Measurements from ENCODE around the gene EFCAB6. TPM values are rescaled to one million over a fixed set of nuclear protein-coding genes. Genes with fewer than 3 reads are reported as not detected.

Gene EFCAB6
- total and polyA plus RNA-seq, 4 donors = 0.14 to 2.1 (median 0.53) TPM

DNA sequence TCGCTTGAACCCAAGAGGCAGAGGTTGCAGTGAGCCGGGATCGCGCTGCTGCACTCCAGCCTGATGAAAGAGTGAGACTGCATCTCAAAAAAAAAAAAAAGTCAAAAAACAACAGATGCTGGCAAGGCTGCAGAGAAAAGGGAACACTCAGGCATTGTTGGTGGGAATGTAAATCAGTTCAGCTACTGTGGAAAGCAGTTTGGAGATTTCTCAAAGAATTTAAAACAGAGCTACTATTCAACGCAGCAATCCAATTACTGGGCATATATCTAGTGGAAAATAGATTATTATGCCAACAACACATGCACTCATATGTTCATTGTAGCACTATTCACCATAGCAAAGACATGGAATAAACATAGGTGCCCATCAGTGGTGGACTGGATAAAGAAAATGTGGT lies 89.7 kb downstream of the EFCAB6 start:
- no peaks in the 10 kb centered on the region for H3K27me3 ChIP-seq (ENCODE audit: control insufficient read depth in 4 of 4, insufficient read depth in 4 of 4, low read length in 3 of 4)
- no peak overlapping the region for H3K4me3 ChIP-seq (ENCODE audit: low read depth in 1 of 3, low read length in 3 of 3)
- H3K9ac ChIP-seq (ENCODE audit: low read depth in 1 of 2, low read length in 2 of 2) = no peak overlapping the region
- H3K9me3 ChIP-seq (ENCODE audit: control insufficient read depth in 4 of 4, low read length in 3 of 4) = no peaks in the 10 kb centered on the region
- 96% methylated on average over 5 of the region's 5 CpGs for WGBS
- H3K36me3 ChIP-seq (ENCODE audit: control insufficient read depth in 4 of 4, insufficient read depth in 3 of 4, low read depth in 1 of 4, low read length in 3 of 4) = no peaks in the 10 kb centered on the region
- H3K4me1 ChIP-seq (ENCODE audit: control insufficient read depth in 4 of 4, insufficient read depth in 4 of 4, low read length in 3 of 4) = no peaks in the 10 kb centered on the region
- no peak overlapping the region for H3K27ac ChIP-seq (ENCODE audit: low read depth in 1 of 2, low read length in 2 of 2)
- DNase-seq (ENCODE audit: low spot score) = no peak
- TF ChIP-seq HNF4G (IDR thresholded peaks at IDR 0.05) = no peak

DNA sequence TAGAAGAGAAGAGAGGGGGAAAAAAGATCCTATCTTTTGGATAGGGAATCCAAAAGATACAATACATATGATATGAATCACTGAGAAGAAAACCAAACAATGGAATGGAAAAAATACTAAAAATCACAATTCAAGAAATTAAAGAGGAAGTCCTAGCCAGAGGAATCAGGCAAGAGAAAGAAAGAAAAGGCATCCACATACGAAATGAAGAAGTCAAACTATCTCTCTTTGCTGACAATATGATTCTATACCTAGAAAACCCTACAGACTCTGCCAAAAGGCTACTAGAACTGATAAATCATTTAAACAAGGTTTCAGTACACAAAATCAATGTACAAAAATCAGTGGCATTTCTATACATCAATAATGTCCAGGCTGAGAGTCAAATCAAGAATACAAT lies 91.4 kb downstream of the EFCAB6 start:
- peaks cover 0 to 2% (median 0%) of the 10 kb centered on the region in 4 donors for H3K36me3 ChIP-seq (ENCODE audit: control insufficient read depth in 4 of 4, insufficient read depth in 3 of 4, low read depth in 1 of 4, low read length in 3 of 4)
- TF ChIP-seq RAD21 (IDR thresholded peaks at IDR 0.05) = no peak
- no peak for TF ChIP-seq GABPA (IDR thresholded peaks at IDR 0.05 in 1 of 2, conservative IDR thresholded peaks at IDR 0.05 in 1 of 2)
- no peak for TF ChIP-seq HNF4A (conservative IDR thresholded peaks at IDR 0.05)
- TF ChIP-seq JUND (IDR thresholded peaks at IDR 0.05) = no peak
- TF ChIP-seq FOXA1 (IDR thresholded peaks at IDR 0.05) = no peak
- TF ChIP-seq HNF4G (IDR thresholded peaks at IDR 0.05) = no peak
- TF ChIP-seq RXRA (IDR thresholded peaks at IDR 0.05) = no peak
- no peak for TF ChIP-seq ATF3 (IDR thresholded peaks at IDR 0.05)
- TF ChIP-seq TAF1 (conservative IDR thresholded peaks at IDR 0.05) = no peak
- TF ChIP-seq MAX (IDR thresholded peaks at IDR 0.05) = no peak
- no peak for TF ChIP-seq YY1 (IDR thresholded peaks at IDR 0.05)
- TF ChIP-seq FOXA2 (IDR thresholded peaks at IDR 0.05) = no peak
- TF ChIP-seq, protein P1, sequence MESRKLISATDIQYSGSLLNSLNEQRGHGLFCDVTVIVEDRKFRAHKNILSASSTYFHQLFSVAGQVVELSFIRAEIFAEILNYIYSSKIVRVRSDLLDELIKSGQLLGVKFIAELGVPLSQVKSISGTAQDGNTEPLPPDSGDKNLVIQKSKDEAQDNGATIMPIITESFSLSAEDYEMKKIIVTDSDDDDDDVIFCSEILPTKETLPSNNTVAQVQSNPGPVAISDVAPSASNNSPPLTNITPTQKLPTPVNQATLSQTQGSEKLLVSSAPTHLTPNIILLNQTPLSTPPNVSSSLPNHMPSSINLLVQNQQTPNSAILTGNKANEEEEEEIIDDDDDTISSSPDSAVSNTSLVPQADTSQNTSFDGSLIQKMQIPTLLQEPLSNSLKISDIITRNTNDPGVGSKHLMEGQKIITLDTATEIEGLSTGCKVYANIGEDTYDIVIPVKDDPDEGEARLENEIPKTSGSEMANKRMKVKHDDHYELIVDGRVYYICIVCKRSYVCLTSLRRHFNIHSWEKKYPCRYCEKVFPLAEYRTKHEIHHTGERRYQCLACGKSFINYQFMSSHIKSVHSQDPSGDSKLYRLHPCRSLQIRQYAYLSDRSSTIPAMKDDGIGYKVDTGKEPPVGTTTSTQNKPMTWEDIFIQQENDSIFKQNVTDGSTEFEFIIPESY (IDR thresholded peaks at IDR 0.05) = no peak
- TF ChIP-seq SP1 (IDR thresholded peaks at IDR 0.05) = no peak
- TF ChIP-seq CTCF (IDR thresholded peaks at IDR 0.05; ENCODE audit: low read depth, low read length, missing input control) = no peak
- no peak for TF ChIP-seq NR2F2 (IDR thresholded peaks at IDR 0.05)
- no peak for DNase-seq (ENCODE audit: low spot score)
- 29% methylated on average over 1 of the region's 1 CpG for WGBS
- no peaks in the 10 kb centered on the region for H3K4me1 ChIP-seq (ENCODE audit: control insufficient read depth in 4 of 4, insufficient read depth in 4 of 4, low read length in 3 of 4)
- no peak overlapping the region for H3K9ac ChIP-seq (ENCODE audit: low read depth in 1 of 2, low read length in 2 of 2)
- H3K27ac ChIP-seq (ENCODE audit: low read depth in 1 of 2, low read length in 2 of 2) = no peak overlapping the region
- no peaks in the 10 kb centered on the region for H3K9me3 ChIP-seq (ENCODE audit: control insufficient read depth in 4 of 4, low read length in 3 of 4)
- no peaks in the 10 kb centered on the region for H3K27me3 ChIP-seq (ENCODE audit: control insufficient read depth in 4 of 4, insufficient read depth in 4 of 4, low read length in 3 of 4)
- no peak overlapping the region for H3K4me3 ChIP-seq (ENCODE audit: low read depth in 1 of 3, low read length in 3 of 3)

GRCh38 chr22:43714104-43714503 lies 98.0 kb downstream of the EFCAB6 start:
- 95% methylated on average over 2 of the region's 2 CpGs for WGBS
- Histone ChIP-seq H3K4me3 (ENCODE audit: low read depth in 1 of 3, low read length in 3 of 3) (no peak overlapping the region), H3K27ac (ENCODE audit: low read depth in 1 of 2, low read length in 2 of 2) (no peak overlapping the region)
- TF ChIP-seq TAF1 (conservative IDR thresholded peaks at IDR 0.05) = no peak
- TF ChIP-seq HNF4G (IDR thresholded peaks at IDR 0.05) = no peak
- no peak for TF ChIP-seq YY1 (IDR thresholded peaks at IDR 0.05)
- no peak for TF ChIP-seq RXRA (IDR thresholded peaks at IDR 0.05)
- TF ChIP-seq, protein P1 (IDR thresholded peaks at IDR 0.05) = no peak
- TF ChIP-seq CTCF (IDR thresholded peaks at IDR 0.05; ENCODE audit: low read depth, low read length, missing input control) = no peak

More at GRCh38 chr22:43714104-43714503, 98.0 kb downstream of the EFCAB6 start:
- H3K27me3 ChIP-seq (ENCODE audit: control insufficient read depth in 4 of 4, insufficient read depth in 4 of 4, low read length in 3 of 4) = no peaks in the 10 kb centered on the region
- no peak overlapping the region for H3K9ac ChIP-seq (ENCODE audit: low read depth in 1 of 2, low read length in 2 of 2)
- DNase-seq (ENCODE audit: low spot score) = no peak
- peaks cover 0 to 2% (median 0%) of the 10 kb centered on the region in 4 donors for H3K36me3 ChIP-seq (ENCODE audit: control insufficient read depth in 4 of 4, insufficient read depth in 3 of 4, low read depth in 1 of 4, low read length in 3 of 4)
- no peaks in the 10 kb centered on the region for H3K9me3 ChIP-seq (ENCODE audit: control insufficient read depth in 4 of 4, low read length in 3 of 4)
- H3K4me1 ChIP-seq (ENCODE audit: control insufficient read depth in 4 of 4, insufficient read depth in 4 of 4, low read length in 3 of 4) = no peaks in the 10 kb centered on the region
